ENCODE results near the gene RBM33. TPM values are rescaled to one million over a fixed set of nuclear protein-coding genes. Genes with fewer than 3 reads are reported as not detected.
A peak's percentile ranks its signal among the peaks of the same experiment; 100 is the strongest.

RBM33 gene, protein sequence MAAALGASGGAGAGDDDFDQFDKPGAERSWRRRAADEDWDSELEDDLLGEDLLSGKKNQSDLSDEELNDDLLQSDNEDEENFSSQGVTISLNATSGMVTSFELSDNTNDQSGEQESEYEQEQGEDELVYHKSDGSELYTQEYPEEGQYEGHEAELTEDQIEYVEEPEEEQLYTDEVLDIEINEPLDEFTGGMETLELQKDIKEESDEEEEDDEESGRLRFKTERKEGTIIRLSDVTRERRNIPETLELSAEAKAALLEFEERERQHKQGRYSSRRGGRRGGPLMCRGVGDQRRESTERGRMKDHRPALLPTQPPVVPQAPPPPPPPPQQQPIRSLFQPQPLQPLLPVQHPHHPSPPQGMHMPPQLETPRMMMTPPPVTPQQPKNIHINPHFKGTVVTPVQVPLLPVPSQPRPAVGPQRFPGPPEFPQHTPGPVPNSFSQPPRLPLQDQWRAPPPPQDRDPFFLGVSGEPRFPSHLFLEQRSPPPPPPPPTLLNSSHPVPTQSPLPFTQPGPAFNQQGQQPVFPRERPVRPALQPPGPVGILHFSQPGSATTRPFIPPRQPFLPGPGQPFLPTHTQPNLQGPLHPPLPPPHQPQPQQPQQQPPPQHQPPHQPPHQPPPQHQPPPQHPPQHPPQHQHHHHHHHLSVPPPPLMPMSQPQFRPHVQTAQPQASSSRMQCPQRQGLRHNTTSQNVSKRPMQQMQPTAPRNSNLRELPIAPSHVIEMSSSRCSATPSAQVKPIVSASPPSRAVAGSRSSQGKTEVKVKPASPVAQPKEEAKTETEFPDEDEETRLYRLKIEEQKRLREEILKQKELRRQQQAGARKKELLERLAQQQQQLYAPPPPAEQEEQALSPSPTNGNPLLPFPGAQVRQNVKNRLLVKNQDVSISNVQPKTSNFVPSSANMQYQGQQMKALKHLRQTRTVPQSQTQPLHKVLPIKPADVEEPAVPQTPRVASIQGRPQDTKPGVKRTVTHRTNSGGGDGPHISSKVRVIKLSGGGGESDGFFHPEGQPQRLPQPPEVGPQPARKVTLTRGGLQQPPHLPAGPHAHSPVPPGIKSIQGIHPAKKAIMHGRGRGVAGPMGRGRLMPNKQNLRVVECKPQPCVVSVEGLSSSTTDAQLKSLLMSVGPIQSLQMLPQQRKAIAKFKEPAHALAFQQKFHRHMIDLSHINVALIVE
- 75.2 and 78.9 TPM in 2 replicates for total RNA-seq

DNA sequence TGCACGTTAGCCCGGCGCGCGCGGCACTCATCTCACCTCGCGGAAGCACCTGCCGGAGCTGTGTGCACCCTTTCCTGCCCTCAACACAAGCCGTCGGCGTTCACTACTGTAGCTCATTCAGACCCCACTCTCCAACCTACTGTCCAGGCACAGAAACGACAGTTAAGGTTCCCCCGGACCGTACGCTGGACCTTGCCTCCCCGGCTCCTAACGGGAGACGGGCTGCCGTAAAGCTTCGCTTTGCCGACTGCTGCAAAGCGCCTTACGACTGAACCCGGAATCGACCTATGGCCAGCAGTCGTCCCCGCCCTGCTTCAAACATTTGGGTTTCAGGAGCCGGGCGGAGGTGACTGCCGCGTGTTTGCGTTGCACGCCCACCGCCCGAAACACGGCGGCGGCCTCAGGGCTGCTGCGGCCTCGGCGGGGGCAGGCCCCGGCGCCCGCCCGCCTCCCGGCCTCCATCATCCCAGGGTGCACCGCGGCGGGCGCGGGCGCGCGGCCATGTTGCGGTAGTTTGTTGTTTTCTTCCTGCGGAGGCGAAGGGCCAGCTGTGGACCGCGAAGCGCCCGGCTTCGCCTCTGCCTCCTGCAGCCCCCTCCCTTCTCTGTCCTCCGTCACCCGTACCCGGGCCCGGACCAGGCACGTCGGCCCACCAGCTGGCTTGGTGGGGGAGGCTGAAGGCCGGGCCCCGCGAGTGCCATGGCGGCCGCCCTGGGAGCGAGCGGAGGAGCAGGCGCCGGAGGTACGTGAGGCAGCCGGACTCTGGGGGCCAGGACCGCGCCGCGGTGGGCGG, at the start of gene RBM33:
TSS of gene RBM33 (plus strand) at position 484 of the 793 bp plus-strand sequence. CDS start at position 700, 216 bp downstream.
- peak; percentile 78 for DNase-seq (ENCODE audit: low spot score)
- Mint-ChIP-seq H3K36me3 (ENCODE audit: low read depth) (peaks cover 64% of the 10 kb centered on the region), H3K4me3 (peak within 1 kb of the TSS; percentile 99), H3K27ac (peak within 1 kb of the TSS; percentile 99), H3K9me3 (peaks cover 14% of the 10 kb centered on the region), H3K27me3 (ENCODE audit: insufficient read depth) (no peaks in the 10 kb centered on the region), H3K4me1 (ENCODE audit: low read depth) (peaks cover 41% of the 10 kb centered on the region)
- intact Hi-C loops (cut with micrococcal nuclease), result loop anchor here (1.0 to 10.0 kb wide), 12 partner anchors 16 to 1850 kb away; partner anchors contain the start of genes LMBR1, PAXIP1 and UBE3C

DNA sequence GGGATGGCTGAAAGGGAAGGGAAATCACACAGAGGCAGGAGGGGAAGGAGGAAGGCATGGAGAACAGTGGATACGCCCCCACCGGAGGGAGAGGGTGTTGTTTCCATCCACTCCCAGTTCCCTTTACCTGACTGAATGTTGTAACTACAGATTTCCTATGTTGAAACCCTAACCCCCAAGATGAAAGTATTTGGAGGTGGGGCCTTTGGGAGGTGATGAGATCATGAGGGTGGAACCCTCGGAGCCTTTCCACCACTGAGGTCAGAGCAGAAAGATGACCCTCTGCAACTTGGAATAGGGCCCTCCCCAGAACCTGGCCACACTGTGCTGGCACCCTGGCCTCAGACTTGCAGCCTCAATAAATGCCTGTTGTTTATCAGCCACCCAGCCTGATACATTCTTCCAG, 49.5 kb upstream of the RBM33 start:
- Mint-ChIP-seq H3K27me3 (ENCODE audit: insufficient read depth) (peaks cover 16% of the 10 kb centered on the region), H3K4me3 (no peak overlapping the region), H3K4me1 (ENCODE audit: low read depth) (peaks cover 15% of the 10 kb centered on the region), H3K9me3 (no peaks in the 10 kb centered on the region), H3K36me3 (ENCODE audit: low read depth) (no peaks in the 10 kb centered on the region), H3K27ac (no peak overlapping the region)
- no peak for DNase-seq (ENCODE audit: low spot score)
- intact Hi-C loops (cut with micrococcal nuclease), result loop anchor here (5.0 kb wide), 1 partner anchor 668 kb away; no protein-coding TSS in a partner anchor

DNA sequence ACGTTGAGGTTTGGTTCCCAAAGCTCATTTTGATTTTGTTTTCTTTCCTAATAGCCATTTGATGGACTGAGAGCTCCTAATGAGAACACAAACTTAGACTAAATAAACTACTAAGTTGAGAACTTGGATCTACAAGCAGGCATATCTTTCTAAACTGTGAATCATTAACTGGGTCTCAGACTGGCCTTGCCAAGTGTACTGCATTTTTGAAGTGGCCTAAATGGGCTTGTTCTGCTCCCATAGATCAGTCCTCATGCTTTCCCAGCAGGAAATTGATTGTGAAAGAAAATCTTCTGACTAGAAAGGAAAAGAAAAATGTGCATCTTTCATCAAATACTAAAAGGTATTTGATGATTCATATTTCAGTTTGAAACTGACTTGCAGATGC, 46.7 kb upstream of the RBM33 start:
- Mint-ChIP-seq H3K4me3 (no peak overlapping the region), H3K4me1 (ENCODE audit: low read depth) (peaks cover 10% of the 10 kb centered on the region), H3K27ac (no peak overlapping the region), H3K9me3 (no peaks in the 10 kb centered on the region), H3K36me3 (ENCODE audit: low read depth) (no peaks in the 10 kb centered on the region), H3K27me3 (ENCODE audit: insufficient read depth) (peaks cover 27% of the 10 kb centered on the region)
- intact Hi-C loops (cut with micrococcal nuclease), result loop anchor here (1.0 to 5.0 kb wide), 4 partner anchors 47 to 670 kb away; partner anchors contain the start of gene RBM33
- no peak for DNase-seq (ENCODE audit: low spot score)

DNA sequence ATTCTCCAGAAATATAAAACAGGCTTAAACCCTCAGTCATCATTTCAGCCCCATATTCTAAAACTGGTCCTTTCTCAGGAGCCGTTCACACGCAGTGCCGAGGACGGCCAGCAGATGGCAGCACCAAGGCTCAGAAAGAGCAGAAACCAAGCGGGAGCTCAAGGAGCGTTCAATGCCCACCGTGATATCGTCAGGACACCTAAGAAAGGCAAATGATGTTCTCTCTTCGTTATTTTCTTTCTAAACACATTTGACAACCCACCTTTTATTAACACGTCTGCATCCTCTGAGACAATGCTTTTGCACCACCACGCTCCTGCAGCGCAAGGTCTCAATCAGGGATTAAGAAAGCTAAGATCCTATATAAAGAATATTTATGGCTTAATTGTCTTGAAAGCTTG, 45.7 kb upstream of the RBM33 start:
- Mint-ChIP-seq H3K27ac (no peak overlapping the region), H3K4me3 (no peak overlapping the region), H3K27me3 (ENCODE audit: insufficient read depth) (peaks cover 29% of the 10 kb centered on the region), H3K36me3 (ENCODE audit: low read depth) (no peaks in the 10 kb centered on the region), H3K4me1 (ENCODE audit: low read depth) (peaks cover 10% of the 10 kb centered on the region), H3K9me3 (no peaks in the 10 kb centered on the region)
- intact Hi-C loops (cut with micrococcal nuclease), result loop anchor here (1.0 to 5.0 kb wide), 4 partner anchors 45 to 672 kb away; partner anchors contain the start of gene RBM33
- peak; percentile 69 for DNase-seq (ENCODE audit: low spot score)

DNA sequence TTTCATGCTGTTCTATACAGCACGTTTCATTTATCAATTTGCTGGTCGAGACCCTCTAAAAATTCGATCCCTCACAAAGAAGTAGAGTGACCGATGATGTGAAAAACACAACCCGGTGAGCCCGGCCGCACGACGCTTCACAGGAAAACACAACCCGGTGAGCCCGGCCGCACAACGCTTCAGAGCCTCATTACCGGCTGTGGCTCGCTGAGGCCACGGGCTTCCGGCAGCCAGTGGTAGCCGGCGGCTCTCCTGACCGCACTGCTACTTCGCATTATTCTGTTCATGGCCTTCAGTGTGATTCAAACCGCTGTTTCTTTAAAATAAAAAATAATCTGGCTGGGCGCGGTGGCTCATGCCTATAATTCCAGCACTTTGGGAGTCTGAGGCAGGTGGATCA, 42.3 kb upstream of the RBM33 start:
- Mint-ChIP-seq H3K36me3 (ENCODE audit: low read depth) (no peaks in the 10 kb centered on the region), H3K9me3 (no peaks in the 10 kb centered on the region), H3K27me3 (ENCODE audit: insufficient read depth) (peaks cover 27% of the 10 kb centered on the region), H3K4me1 (ENCODE audit: low read depth) (peaks cover 10% of the 10 kb centered on the region), H3K27ac (no peak overlapping the region), H3K4me3 (no peak overlapping the region)
- no peak for DNase-seq (ENCODE audit: low spot score)
- intact Hi-C loops (cut with micrococcal nuclease), result no loop called here

DNA sequence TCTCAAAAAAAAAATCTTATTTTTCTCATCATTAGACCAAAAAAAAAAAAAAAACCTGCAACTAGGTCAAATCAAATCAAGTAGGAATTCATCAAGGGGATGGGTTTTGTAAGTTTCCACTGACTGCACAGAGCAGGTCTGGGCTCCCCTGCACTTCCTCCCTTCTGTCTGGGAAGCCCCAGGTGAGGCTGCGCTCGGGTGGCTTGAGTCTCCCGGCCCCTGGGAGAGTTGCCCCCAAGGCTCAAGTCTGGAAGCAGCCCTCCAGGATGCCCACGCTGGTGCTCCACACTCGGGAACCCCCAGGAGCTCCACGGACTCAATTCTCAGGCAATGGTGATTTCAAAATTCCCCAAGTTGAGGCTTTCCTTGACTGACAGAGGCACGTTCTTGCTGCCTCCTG, 41.7 kb upstream of the RBM33 start:
- intact Hi-C loops (cut with micrococcal nuclease), result no loop called here
- no peak for DNase-seq (ENCODE audit: low spot score)
- Mint-ChIP-seq H3K36me3 (ENCODE audit: low read depth) (no peaks in the 10 kb centered on the region), H3K27me3 (ENCODE audit: insufficient read depth) (peaks cover 27% of the 10 kb centered on the region), H3K4me3 (no peak overlapping the region), H3K27ac (no peak overlapping the region), H3K4me1 (ENCODE audit: low read depth) (peaks cover 10% of the 10 kb centered on the region), H3K9me3 (no peaks in the 10 kb centered on the region)

DNA sequence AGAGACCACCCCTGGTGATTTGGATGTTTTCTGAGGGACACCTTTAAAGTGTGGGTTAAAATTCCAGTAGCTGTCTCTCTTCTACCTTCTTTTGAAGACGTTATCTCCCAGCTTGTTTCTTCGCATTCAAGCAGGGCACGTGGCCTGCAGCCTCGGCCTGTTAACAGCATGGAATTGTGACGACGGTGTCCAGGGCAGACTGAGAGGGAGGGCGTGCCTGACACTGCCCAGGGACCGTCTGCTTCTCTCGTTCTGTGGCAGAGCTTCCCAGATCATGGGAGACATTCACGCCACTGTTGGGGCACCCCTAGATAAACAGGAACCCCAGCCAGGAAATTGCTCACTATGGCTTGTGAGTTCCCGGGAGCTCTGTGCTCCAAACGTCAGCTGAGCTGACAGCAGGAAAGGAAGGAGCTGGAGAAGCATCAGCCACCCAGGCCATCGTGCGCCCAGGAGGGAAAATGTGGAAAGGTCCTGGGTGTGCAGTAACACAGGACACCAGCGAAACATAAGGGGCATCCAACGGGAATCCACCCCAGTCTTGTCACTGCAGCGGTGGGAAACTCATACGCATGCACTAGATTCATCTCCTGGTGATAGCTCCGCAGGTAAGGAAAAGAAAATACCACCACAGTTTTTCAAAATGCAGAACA, 41.1 kb upstream of the RBM33 start:
- Mint-ChIP-seq H3K27ac (no peak overlapping the region), H3K4me1 (ENCODE audit: low read depth) (peaks cover 8% of the 10 kb centered on the region), H3K4me3 (no peak overlapping the region), H3K9me3 (no peaks in the 10 kb centered on the region), H3K27me3 (ENCODE audit: insufficient read depth) (peaks cover 27% of the 10 kb centered on the region), H3K36me3 (ENCODE audit: low read depth) (no peaks in the 10 kb centered on the region)
- DNase-seq (ENCODE audit: low spot score), result no peak
- intact Hi-C loops (cut with micrococcal nuclease), result no loop called here

DNA sequence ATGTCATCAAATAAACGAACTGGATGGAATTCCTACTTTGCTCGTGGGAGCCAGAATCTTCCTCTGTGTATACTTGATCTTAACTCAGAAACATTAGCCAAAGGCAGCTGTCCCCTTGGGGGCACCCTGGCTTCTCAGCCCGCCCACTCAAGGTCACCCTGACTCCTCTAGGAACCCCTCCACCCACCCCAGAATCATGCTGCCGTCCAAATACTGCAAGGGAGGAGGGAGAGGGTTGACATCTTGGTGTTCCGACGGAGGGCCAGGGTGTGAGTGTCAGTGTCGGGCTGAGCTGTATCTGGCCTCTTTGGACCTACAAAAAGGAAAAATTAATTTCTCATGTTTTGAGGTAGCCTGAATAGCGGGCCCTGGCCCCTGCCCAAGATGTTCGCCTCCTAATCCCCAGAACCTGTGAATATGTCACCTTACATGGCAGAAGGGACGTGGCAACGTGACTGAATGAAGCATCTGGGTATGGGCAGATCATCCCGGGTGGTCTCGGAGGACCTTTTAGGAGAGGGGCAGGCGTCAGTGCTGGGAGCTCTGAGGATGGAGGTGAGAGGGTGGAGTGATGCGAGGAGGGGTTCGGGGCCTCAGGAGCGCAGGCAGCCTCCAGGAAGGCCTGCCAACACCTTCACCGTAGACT, 40.5 kb upstream of the RBM33 start:
- Mint-ChIP-seq H3K27ac (no peak overlapping the region), H3K36me3 (ENCODE audit: low read depth) (no peaks in the 10 kb centered on the region), H3K4me1 (ENCODE audit: low read depth) (peaks cover 2% of the 10 kb centered on the region), H3K9me3 (no peaks in the 10 kb centered on the region), H3K4me3 (no peak overlapping the region), H3K27me3 (ENCODE audit: insufficient read depth) (peaks cover 23% of the 10 kb centered on the region)
- intact Hi-C loops (cut with micrococcal nuclease), result no loop called here
- no peak for DNase-seq (ENCODE audit: low spot score)

DNA sequence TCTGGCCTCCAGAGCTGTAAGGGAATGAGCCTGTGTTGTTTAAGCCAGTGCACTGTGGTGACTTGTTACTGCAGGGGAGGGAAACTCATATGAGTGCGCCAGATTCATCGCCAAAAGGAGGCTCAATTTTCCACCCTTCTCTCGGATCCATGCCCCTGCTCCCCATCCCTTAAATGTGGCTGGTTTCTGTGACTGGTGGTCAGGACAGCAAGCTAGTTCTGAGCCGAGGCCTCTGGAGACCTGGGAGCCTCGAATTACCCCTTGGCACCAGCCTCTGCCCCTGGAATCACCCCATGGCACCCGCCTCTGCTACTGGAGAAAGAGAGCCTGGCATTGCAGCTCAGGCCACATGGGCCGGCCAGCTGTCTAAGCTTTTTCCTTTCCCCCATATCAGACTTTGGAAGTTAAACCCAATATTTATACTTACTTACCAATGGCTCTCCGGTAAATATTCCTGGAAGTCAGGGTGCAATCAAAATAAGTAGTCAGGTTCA, 39.9 kb upstream of the RBM33 start:
- H3K36me3 Mint-ChIP-seq (ENCODE audit: low read depth), result no peaks in the 10 kb centered on the region
- intact Hi-C loops (cut with micrococcal nuclease), result no loop called here

DNA sequence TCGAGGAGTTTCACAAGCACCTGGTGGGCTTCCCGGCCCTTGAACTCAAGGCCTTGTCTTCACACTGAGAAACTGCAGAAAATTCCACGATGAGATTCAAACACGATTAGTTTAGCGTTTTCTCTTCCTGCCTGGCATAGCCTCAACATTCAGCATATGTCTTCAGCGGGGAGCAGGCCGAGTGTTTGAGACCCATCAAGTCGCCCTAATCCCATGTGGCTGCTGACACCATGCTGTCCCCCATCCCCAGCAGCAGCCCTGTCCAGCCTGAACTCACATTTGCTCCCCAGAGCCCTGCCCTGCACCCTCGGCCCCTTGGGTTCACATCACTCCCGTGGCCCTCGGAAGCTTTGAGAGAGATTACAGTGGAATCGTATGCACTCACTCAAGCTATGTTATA, 35.3 kb upstream of the RBM33 start:
- no peak for DNase-seq (ENCODE audit: low spot score)
- no peaks in the 10 kb centered on the region for H3K9me3 Mint-ChIP-seq
- H3K36me3 Mint-ChIP-seq (ENCODE audit: low read depth), result no peaks in the 10 kb centered on the region
- H3K27me3 Mint-ChIP-seq (ENCODE audit: insufficient read depth), result peaks cover 17% of the 10 kb centered on the region
- intact Hi-C loops (cut with micrococcal nuclease), result no loop called here
- no peaks in the 10 kb centered on the region for H3K4me1 Mint-ChIP-seq (ENCODE audit: low read depth)
- H3K4me3 Mint-ChIP-seq, result no peak overlapping the region
- H3K27ac Mint-ChIP-seq, result no peak overlapping the region

More for the DNA sequence above, 39.9 kb upstream of the RBM33 start:
- DNase-seq (ENCODE audit: low spot score), result no peak
- Mint-ChIP-seq H3K9me3 (no peaks in the 10 kb centered on the region), H3K4me1 (ENCODE audit: low read depth) (no peaks in the 10 kb centered on the region), H3K27me3 (ENCODE audit: insufficient read depth) (peaks cover 23% of the 10 kb centered on the region), H3K27ac (no peak overlapping the region), H3K4me3 (no peak overlapping the region)

DNA sequence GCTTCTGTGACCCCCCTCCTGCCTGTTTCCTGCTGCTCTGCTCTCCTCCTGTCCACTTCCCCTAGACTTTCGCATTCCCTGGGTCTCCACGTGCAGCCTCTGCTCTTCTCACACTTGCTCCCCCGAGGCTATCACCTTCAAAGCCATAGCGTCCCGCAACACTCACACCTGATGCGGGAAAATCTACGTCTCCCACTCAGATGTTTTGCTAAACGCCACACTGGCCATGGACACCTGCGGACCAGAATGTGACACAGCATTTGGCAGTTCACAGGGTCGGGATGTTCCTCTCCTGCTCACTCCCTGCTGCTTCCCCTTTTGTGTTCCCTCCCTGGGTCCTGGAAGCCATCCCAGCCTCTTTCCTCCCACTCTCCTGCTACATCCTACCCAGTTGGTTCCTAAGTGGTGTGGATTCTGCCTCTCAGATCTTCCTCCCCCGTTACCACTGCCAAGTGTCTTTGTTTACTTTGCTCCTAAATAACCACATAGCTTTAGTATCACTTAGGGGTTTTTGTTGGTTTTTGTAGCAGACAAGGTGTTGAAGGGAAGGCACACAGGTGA, 33.7 kb upstream of the RBM33 start:
- intact Hi-C loops (cut with micrococcal nuclease), result no loop called here
- Mint-ChIP-seq H3K36me3 (ENCODE audit: low read depth) (peaks cover 6% of the 10 kb centered on the region), H3K4me3 (no peak overlapping the region), H3K4me1 (ENCODE audit: low read depth) (no peaks in the 10 kb centered on the region), H3K9me3 (peaks cover 7% of the 10 kb centered on the region), H3K27me3 (ENCODE audit: insufficient read depth) (peaks cover 17% of the 10 kb centered on the region), H3K27ac (no peak overlapping the region)
- no peak for DNase-seq (ENCODE audit: low spot score)
